Frontal cortex (tissue), 4 donors: Measurements from ENCODE around the gene MYH6. TPM values are rescaled to one million over a fixed set of nuclear protein-coding genes. Genes with fewer than 3 reads are reported as not detected.
"Not testable (repeated sequence)": the region's sequence is repeated elsewhere in the genome, so short reads cannot be mapped to it uniquely, and the experiment has no call there.

Experiments used
- DNase-seq, 2 donors: peaks; one replicate each; pipeline ENCODE4 v3.0.0; 2012; ENCODE audit warnings: low spot score in 2 of 2
- FAIRE-seq: peaks from 2 replicates; lab custom pipeline; 2012; peaks lifted over from hg19 to GRCh38; lab: Jason Lieb, UNC
- total RNA-seq: library from RNA; depleted of rRNA; stranded (reverse); fragments of >200 nt; gene quantifications from one replicate; pipeline ENCODE4 v1.2.3, GENCODE V29; 2014
- donor health status: control.
- donor health status: control.
- donor health status: control.

Gene MYH6
- total RNA-seq, 1 donor from 2014 or later: not detected

DNA sequence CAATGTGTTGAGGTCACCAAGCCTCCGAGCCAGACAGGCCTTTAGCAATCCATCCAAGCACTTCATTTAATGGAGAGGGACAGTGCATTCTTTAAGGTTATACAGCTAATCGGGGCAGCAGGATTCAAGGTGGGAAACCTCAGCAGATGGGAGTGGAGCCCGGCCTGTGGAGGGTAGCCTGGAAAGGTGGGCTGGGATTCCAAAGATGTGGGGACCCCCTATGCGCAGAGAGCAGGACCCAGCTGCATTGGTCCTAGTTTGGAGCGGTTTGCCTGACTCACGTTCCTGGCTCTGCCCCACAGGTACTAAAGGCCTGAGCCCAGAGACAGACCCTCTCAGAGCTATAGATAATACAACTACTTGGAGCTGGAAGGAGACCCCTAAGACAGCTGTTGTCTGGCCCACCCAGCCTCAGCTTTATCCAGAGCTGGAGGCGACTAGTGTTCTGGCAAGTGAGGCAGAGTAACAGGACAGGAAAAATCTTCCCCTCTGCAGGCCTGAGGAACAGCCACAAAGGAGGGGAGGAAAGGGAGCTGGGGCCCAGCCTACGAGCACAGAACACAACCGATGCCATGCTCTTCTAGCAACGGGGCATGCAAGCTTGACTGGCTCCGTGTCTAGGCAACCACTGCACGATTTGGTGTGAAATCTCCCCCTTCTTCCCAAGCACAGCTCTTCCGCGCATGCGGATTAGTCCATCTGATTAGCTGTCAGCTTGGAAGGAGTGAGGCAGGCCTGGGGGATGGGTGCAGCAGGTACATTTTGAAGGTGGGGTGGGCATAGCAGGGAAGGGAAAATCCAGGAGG lies 28.5 kb upstream of the MYH6 start:
- DNase-seq (no peak), FAIRE-seq (no peak)

DNA sequence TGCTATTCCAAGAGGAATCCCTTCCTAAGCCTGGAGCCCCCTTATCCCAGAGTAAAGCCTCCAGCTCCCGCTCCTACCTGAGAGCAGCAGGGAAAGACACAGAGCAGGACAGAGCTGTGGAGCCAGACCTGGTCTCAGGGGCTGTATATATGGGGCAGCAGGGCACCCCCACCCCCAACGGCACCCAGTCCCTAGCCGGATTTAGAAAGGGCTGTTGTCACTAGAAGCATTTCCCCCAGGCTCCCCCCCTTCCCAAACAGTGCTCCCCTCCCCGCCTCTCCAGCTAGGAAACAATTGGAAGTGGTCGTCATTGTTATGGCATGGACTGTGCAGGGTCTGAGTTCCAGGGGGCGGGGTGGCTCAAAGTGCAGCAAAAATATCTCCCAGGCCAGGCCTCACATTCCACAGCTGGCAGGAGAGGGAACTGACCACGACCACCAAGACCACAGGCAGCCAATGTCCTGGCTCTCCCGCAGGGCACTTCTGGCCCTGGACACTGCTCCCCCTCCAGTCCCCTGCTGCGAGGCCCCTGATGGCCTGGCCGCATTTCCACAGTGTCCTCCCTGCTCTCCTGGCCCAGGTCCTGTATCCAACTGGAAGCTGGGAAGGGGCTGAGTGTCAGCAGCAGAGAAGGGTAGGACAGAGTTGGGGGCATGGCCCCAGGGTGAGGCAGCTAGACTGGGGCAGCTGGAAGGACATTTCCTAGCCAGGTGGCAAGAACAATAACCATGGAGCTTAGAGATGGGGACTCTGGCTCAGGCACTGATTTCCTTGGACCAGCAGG lies 27.7 kb upstream of the MYH6 start, which contains the start of gene MYH7:
TSS of gene MYH7 (minus strand) at position 118 of the 784 bp plus-strand sequence. CDS start 1,928 bp downstream, outside the sequence.
- no peak for DNase-seq
- no peak for FAIRE-seq

DNA sequence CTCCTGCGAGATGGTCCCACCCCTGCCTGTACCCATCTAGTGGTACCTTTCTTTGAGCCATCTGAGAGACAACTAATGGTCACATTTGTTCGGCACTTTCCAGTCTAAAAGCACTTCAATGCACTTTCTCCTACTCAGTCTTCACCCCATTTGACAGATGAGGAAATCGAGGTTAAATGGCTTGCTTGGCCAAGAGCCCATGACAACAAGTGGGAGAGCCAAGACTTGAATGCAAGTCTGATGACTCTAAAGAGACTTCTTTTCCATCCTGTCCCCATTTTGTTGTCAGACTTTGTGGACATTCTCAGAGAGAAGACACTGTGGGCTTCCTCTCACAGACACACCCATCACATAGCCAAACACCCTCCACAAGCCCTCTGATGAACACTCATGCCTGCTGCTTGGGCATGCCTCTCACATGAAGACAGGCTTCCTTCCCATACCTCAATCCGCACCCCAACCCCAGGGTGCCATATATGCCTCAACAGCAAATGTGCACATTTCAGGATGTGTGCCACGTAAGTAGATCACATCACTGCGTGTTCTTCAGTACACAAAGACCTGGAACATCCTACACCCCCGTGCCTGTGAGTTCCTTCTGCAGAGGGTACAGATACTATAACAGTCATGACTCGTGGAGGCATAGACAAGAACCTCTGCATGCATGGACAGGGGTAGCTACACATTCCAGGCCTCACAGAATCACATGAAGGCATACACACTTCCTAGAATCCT lies 26.6 kb upstream of the MYH6 start:
- DNase-seq (no peak), FAIRE-seq (no peak)

DNA sequence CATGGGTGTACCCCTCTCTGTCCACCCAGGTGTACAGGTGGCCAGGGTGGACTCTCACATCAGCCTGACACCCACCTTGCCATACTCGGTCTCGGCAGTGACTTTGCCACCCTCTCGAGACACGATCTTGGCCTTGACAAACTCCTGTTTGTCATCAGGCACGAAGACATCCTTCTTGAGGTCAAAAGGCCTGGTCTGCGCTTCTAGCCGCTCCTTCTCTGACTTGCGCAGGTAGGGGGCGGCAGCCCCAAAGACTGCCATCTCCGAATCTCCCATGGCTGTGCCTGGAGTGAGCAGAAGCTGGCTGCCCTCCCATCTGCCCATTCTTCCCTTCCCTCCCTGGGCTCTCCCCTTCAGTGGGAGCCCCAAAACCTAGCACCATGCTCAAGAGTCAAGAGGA lies 25.4 kb upstream of the MYH6 start:
- no peak for FAIRE-seq
- no peak for DNase-seq

DNA sequence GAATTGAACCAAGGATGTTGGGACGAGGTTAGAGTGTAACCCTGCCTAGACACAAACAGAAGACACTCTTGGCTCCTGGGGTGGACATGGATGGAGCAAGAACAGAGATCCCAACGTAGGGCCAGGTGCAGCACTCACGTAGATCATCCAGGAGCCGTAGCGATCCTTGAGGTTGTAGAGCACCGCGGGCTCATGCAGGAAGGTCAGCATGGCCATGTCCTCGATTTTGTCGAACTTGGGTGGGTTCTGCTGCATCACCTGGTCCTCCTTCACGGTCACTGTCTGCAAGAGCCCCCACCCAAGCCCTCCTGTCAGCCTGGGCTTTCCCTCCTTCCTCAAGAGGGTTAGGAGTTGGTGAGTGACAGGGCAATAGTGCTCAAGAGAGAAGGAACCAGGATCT lies 24.9 kb upstream of the MYH6 start:
- no peak for FAIRE-seq
- no peak for DNase-seq

DNA sequence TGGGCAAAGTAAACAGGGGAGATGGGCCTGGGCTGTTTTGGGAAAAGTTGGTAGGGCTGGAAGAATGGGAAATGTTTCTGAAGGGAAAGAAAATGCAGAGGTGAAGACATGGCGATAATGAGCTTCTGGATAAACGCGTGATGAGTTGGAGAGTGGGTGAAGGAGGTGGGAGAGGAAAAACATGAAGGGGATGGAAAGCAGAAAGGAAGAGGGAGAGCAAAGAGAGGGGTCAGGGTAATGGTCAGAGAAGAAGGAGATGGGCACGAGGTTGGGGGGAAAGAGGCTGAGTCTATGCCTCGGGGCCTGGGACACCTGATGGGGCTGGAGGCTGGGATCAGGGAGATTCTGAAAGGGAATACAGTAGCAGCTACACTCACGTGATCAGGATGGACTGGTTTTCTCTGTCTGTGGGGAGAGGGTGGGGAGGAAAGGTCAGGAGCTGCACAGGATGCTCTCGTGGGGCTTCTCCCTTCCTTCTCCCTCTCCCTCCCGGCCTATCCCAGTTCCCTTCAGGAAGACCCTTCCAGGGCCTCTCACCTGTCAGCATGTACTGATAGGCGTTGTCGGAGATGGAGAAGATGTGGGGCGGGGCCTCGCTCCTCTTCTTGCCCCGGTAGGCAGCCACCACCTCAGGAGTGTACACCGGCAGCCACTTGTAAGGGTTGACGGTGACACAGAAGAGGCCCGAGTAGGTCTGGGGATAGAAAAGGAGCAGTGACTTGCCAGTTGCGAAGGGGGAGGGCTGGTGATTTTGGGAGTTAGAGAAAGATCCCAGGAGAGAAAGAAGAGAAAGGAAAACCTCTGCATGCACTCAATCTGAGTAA lies 24.2 kb upstream of the MYH6 start:
- no peak for FAIRE-seq
- DNase-seq: no peak

DNA sequence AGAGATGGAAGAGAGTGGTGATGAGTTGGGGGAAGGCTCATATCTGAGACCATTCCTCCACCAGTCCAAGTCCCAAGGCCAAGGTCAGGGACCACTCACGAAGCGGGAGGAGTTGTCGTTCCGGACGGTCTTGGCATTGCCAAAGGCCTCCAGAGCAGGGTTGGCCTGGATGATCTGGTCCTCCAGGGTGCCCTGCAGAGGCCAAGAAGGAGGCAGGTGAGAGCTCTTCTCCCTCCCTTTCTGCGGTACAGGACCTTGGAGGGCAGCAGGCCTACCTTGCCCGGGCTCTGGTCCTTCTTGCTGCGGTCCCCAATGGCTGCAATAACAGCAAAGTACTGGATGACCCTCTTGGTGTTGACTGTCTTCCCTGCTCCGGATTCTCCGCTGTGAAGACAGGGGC lies 23.4 kb upstream of the MYH6 start:
- FAIRE-seq (no peak), DNase-seq (no peak)

DNA sequence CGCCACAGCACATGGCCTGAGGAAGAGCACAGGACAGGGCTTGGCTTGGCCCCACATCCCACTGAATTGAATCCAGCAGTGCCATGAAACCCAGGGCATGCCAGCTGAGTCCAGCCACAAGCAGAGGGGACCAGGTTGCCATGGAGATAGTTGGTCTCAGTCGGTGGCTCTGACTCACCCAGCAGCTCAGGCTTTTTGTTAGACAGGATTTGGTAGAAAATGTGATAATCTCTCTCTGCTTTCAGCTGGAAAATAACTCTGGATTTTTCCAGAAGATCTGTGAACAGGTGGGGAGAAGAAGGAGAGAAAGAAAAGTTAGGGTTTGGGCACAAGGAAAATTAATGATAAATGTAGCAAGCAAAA lies 22.6 kb upstream of the MYH6 start:
- DNase-seq (peak in 1 of 2 donors; percentile 80), FAIRE-seq (no peak)

DNA sequence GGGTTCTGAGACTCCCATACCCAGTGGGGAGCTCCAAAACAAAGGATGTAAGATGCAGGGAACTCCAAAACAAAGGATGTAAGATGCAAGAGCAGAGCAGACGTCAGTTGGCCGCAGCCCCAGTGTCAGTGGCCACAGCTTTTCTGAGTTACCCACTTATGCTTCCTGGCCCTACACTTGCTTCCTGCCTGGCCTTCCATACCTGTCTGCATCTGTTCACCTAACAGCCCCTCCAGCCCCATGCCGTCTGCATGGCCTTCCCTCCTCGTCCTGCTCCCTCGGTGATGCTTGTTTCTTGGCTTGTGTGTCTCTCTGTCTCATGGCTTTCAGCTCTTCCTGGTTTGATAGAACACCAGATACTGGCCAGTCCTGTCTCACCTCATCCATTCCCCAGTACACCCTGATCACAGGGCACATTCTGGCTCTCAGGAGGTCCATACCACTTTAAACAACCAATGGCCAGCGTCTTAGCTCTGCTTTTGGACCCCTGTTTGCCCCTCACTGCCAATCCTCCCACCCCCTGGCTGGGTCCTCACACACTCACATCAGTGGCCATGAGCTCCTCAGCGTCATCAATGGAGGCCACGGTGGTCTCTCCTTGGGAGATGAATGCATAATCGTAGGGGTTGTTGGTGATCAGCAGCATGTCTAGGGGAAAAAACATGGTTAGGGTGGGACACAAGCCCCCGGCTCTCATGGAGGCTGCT lies 22.1 kb upstream of the MYH6 start:
- FAIRE-seq: no peak
- DNase-seq: no peak

DNA sequence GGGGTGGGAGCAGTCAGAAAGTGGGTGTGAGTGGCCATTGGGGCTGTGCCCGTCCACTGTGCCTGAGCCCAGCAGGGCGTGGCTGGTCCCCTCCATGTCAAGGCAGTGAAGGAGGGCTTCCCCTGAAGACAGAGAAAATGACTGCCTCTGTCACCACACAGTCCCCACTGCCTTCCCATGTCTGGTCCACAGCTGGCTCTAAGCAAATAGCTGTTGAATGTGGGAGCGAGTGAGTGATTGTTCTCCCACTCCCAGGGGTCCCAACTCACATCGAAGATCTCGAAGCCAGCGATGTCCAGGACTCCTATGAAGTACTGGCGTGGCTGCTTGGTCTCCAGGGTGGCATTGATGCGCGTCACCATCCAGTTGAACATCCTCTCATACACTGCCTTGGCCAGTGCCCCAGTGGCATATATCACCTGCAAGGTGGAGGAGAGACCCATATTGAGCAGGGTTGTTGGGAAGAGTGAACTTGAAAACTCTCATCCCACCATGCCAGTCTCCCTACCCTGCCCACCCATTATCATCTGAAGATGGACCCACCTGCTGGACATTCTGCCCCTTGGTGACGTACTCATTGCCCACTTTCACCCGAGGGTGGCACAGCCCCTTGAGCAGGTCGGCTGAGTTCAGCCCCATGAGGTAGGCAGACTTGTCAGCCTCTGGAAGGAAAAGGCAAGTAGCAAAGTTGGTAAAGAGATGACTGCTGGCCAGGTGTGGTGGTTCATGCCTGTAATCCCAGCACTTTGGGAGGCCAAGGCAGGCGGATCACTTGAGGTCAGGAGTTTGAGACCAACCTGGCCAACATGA lies 20.8 kb upstream of the MYH6 start:
- DNase-seq: no peak
- no peak for FAIRE-seq

DNA sequence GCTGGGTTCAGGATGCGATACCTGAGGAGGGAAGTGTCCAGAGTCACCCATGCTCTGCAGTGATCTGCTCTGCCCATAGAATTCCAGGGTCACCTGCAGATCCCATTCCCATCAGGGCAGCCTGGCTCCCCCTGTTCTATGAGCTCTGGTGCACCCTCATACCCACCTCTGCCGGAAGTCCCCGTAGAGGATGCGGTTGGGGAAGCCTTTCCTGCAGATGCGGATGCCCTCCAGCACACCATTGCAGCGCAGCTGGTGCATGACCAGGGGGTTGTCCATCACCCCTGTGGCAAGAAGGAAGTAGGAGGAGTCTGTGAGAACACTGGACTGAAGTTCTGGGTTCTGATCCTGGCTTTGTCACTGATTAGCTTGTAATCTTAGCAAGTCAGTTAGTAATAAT lies 17.7 kb upstream of the MYH6 start:
- DNase-seq, FAIRE-seq: not testable (repeated sequence)

DNA sequence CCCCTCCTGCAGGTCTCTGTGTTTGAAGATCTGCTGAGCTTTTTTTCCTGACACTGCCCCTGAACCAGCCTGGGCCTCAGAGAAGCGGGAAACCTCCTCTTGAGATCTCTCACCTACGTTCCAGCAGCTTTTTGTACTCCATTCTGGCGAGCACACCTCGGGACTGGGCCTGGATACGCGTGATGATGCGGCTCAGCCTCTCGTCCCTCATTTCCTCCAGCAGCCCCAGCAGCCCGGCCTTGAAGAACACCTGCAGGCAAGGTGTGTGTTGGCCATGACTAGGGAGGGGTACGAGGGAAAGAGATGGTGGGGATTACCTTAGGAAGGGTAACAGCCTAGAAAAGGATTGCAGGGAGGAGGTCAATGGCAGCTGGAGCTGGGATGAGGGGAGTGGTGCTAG lies 17.1 kb upstream of the MYH6 start:
- FAIRE-seq: no peak
- DNase-seq: no peak

DNA sequence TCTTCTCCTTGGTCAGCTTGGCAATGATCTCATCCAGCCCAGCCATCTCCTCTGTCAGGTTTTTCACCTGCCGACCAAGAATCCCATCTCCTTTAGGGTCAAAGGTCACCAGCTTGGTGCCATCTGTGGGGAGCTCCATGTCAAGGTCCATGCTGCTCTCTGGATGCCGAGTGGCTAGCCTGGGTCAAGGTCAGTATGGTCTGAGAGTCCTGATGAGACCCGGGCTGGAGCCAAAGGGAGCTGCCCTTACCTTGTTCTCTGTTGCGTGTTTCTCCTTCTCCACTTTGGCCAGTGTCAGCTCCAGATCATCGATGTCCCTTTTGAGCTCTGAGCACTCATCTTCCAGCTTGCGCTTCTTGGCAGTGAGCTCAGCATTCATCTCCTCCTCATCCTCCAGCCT lies 15.6 kb upstream of the MYH6 start:
- no peak for FAIRE-seq
- no peak for DNase-seq

DNA sequence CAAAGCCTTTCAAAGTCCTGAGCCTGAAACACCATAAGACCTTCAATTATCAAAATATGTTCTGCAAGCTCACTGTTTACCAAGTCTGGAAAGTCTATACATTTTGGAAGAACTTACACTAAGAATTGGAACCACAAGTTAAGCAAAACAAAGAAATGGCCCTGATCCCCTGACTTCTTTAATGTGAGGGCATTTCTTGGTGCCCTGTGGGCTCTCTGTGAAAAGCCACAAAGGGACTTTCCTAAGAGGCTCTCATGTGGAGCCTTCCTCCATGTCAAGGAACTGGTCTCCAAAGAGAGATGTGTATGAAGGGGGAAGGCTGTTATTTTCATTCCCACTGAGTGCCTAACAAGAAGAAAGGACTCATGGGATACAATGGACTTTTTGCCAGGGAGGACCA lies 13.5 kb upstream of the MYH6 start:
- DNase-seq (no peak), FAIRE-seq (no peak)

DNA sequence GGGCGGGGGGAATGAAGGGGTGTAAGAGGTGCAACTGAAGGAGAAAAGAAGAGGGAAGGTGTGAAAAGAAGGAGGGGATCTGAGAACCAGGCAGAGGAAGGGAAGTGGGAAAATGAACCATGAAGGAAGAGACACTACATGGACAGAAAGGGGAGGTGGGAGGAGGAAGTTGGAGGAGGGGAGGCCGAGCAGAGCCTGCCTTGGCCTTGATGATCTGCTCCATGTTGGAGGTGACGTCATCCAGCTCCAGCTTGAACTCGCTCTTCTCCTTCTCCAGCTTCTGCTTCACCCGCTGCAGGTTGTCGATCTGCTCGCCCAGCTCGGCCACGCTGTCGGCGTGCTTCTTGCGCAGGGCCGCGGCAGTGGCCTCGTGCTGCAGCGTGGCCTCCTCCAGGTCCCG lies 11.6 kb upstream of the MYH6 start:
- DNase-seq, FAIRE-seq: not testable (repeated sequence)

DNA sequence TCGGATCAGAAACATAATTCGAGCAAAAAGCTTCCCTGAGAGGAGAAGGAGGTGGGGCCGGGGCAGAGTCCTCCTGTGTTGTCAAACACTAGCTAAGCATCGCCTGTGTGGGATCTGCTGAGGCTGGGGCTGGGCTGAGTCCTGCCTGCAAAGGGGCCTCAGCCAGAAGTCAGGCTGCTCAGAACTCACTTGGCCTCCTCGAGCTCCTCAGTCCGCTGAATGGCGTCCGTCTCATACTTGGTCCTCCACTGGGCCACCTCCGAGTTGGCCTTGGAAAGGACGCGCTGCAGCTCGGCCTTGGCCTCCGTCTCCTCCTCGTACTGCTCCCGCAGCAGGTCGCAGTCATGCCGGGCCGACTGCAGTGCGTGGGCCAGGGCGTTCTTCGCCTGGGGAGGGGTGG lies 9.9 kb upstream of the MYH6 start:
- no peak for DNase-seq
- FAIRE-seq: no peak

DNA sequence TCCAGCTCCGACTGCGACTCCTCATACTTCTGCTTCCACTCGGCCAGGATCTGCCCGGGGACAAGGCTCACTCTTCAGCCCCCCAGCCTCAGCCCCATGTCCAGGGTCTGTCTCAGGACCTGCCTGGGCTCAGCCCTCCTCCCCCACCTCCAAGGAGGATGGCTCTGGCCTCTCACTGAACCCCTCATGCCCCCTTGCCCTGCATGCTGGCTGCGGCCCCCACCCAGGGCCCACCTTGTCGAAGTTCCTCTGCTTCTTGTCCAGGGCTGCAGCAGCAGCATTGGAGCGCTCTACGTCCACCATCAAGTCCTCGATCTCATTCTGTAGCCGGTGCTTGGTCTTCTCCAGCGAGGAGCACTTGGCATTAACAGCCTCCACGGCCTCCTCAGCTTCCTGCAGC lies 9.2 kb upstream of the MYH6 start:
- FAIRE-seq, DNase-seq: not testable (repeated sequence)

DNA sequence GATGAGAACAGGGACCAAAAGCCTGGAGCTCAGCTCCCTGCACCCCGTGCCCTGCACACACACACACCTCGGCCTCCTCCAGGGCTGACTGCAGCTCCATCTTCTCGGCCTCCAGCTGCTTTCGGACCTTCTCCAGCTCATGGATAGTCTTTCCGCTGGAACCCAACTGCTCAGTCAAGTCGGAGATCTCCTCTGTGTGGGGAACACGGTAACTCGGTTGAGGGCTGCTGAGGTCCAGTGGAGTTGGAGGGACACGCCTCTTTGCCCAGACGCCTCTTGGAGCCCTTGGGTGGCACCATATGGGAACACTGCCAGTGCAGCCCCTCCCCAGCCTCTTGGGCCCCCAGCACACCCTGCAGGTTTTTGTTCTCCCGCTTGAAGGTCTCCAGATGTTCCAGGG lies 8.7 kb upstream of the MYH6 start:
- no peak for DNase-seq
- no peak for FAIRE-seq
